Activated CD4-positive, CD25-positive, alpha-beta regulatory T cell treated with anti-CD3 and anti-CD28 coated beads, Interleukin-2, amount 50 U/mL, for 72 hours (primary cell): ENCODE data around the gene SLC35F1.

Source experiments
- DNase-seq: peaks from one replicate; pipeline ENCODE4 v3.0.0; 2021

The SLC35F1 gene

GRCh38 chr6:118319894-118320649 lies 413.0 kb downstream of the SLC35F1 start:
- DNase-seq, result no peak

- no peak for DNase-seq
These were observed 413.6 kb downstream of the SLC35F1 start for GRCh38 chr6:118320652-118321051.

- no peak for DNase-seq
These were observed 417.1 kb downstream of the SLC35F1 start for GRCh38 chr6:118324116-118324515.

- DNase-seq, result no peak
These were observed 418.3 kb downstream of the SLC35F1 start for GRCh38 chr6:118325220-118325860.

DNA sequence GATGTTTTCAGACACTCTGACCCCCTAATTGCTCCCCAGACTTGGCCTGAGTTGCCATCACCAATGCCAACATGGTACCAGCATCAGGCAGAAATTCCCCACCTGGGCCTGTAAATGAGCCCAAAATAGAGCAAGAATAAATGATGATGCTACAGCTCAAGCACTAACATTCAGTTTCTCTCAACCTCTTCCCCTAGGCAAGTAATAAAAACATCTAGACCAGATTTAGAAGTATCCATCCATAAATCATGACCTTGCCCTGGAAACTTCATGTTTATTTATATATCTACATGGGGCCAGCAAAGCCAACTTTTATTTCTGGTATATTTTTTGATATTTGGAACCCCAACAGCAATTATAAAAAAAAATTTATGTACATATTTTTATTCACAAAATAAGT lies 419.6 kb downstream of the SLC35F1 start:
- no peak for DNase-seq

DNA sequence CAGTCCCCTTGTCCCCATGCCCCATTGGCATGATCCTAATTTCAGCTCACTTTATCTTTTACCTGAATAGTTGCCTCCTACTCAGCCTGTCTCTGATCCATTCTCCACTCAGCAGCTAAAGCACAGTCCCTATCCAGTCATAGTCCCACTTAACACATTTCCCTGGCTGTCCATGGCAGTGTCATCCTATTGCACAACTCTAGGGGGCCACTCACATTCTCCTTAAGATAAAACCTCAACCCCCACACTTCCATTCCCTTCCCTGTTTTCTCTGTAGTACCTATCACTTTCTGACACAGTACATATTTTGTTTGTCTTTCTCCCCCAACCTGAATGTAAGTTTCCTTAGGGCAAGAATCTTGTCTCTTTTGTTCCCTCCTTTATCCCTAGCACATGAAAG lies 420.2 kb downstream of the SLC35F1 start:
- no peak for DNase-seq

DNA sequence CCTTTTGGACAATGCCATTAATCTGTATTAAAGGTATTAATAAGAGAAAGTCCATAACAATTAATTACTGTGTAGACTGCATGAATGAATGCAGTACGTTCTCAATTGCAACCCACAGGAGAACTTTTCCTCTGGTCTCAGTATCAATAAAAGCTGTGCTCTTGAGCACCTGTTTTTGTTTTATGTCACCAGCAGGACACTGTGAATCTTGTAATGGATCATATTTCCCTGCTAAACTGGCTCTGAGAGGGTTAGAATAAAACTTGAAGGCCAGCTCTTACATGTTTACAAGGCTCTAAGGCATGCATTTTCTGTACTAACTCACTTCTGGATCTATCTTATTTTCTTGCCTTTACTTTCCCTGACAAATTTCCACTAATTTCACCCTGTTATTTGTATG lies 426.7 kb downstream of the SLC35F1 start:
- DNase-seq, result no peak

DNA sequence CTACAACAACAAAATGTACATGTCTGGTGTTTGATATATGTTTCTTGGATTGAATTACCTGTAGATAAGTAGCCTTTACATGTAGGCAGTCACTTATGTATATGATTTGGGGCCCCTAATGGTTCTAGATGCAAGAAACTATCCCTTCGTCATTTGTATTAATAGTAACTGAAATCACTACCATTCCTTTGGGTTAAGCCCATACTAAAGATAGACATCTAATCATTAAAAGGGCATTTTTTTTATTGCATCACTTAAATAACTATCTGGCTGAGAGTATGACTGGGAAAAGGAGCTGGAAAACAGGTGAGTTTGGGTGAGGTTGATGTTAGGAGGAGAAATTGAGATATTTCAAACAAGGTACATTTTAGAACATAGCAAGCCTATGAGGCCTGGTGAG lies 427.6 kb downstream of the SLC35F1 start:
- DNase-seq, result no peak

DNA sequence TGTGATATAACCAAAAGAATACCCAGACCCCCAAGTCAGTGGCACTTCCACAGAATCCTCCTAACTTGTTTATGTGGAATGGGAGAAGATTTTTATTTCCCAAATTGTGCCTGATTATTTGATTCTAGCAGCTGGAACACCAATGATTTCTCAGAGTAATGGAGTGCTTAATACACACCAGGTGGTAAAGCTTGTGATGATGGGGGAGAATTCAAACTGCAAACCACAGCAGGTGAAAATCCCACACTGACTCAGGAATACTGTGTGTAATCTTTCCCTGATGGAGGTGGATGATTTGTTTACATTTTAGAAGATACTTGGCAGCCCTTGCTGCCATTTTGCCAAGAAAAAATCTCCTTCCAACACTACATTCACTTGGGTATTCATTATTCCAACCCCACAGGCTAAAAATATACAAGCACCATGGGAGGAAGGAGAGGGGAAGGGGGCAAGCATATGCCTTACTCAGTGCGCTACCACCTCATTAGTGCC lies 428.3 kb downstream of the SLC35F1 start:
- no peak for DNase-seq

DNA sequence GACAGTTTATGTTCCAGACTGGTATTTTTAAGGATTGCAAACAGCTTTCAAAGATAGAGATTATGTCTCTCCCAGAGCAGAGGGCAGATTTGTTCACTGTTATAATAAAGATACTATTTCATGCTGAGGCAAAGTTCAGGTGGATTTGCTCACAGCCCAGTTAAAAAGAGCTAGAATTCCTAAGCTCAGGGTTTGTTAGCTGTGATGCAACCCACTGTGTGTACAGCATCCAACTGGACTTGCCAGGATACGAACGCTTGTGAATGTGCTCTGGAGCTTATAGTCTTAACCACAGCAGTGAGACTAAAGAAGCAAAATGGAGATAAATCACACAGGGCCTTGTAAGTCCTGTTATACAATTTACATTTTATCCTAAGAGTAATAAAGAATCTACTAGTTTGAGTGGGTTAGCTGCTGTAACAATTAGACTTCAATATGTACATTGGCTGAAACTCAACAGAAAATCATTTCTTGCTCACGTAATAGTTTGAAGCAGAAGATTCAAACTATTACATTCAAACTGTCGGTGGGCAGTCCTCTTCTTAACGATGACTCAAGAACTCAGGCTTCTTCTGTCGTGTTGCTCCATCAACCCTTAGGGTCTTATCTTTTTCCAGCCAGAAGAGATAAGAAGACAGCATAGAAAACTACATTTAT lies 437.1 kb downstream of the SLC35F1 start:
- no peak for DNase-seq

DNA sequence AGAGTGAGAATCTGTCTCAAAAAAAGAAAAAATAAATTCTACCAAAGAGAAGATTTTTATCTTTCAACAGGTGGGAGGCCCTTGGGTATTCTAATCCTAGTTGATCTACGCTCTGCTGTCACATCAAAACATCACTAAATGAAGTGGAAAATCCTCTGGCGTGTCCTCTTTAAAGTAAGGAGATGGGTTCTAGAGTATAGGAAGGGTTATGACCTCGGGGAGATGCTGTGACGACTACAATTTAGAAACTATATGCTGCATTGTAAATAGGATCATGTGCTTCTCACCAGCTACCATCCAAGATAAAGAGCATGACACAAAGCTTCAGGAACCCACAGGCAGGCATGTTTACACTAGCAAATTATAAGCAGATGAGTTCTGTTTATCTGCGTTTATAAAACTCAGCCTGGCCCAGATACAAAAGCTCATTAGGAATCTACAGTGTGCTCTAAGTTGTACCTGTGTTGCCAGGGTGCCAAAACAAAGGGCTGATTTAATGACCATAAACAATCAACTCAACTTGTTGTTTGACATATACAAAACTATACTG lies 443.9 kb downstream of the SLC35F1 start:
- DNase-seq, result no peak

DNA sequence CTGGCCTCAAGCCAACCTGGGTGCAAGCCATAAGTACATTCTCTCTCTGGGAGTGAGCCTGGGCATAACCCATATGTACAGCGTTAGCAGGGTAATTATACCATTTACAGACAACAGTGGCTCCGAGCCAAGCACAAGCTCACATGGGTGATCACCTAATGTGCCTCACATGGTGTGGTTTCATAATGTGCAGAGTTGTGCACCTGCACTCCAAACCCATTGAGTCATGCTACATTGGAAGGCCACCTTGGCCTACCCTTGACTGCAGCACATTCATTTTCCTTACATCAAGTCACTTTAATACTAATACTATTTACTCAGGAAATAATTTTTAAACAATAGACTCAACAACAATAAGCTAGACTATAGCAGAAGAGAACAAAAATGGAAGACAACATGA lies 446.5 kb downstream of the SLC35F1 start:
- no peak for DNase-seq

DNA sequence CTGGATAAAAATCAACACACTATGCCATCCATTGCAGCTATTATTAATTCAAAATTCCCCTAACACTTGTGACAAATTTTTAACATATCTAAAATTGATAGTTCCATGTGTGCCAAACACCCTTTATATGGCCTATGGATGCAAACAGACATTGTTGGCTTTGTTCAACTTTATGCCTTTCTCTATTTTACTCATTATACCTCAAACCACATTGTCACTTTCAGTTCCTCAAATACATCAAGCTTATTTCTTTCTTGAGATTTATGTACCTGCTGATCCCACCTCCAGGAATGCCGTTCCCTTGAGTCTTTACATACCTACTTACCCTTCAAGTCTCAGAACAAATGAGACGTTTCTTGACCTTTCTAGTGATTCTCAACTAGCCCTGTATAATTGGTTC lies 447.6 kb downstream of the SLC35F1 start:
- no peak for DNase-seq

DNA sequence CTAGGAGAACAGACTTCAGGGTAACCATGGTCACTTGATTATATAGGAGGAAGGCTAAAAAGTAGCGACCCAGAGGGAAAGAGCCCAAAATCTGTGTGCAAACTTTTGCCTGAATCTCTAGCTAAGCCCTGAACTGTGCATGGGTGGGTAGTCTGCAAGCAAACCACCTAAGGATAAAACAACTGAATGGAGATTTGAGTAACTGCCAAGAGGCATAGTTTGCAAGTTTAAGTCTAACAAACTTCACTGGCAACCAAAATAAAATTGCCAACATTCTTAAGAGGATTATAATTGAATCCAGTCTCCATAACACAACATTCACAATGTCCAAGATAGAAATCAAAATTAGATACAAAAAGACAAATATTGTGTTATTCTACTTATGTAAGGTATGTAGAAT lies 449.0 kb downstream of the SLC35F1 start:
- no peak for DNase-seq

DNA sequence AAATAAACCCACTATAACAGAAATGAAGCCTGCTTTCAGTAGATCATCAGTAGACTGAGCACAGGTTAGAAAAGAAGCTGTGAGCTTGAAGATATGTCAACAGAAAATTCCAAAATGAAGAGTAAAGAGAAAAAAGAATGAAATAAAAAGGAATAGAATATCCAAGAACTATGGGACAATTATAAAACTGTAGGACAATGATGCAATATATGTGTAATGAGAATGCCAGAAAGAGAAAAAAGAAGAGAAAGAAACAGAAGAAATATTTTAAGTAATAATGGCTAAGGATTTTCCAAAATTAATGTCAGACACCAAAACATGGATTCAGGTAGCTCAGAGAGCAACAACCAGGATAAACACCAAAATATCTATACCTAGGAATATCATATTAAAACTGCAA lies 449.6 kb downstream of the SLC35F1 start:
- DNase-seq, result no peak
